IgD-negative memory B cell (primary cell): ENCODE measurements around the gene TDRD12. TPM values are rescaled to one million over a fixed set of nuclear protein-coding genes. Genes with fewer than 3 reads are reported as not detected.
A peak's percentile ranks its signal among the peaks of the same experiment; 100 is the strongest.

Source experiments
- H3K27ac Mint-ChIP-seq, 3 donors: one replicate each; pipeline ENCODE4 v1.8.0; 2020 to 2022; ENCODE audit warnings: mild to moderate bottlenecking in 3 of 3, mixed read lengths in 3 of 3, moderate library complexity in 1 of 3
- H3K27me3 Mint-ChIP-seq: one replicate; pipeline ENCODE4 v1.8.0; 2021; ENCODE audit warnings: mixed read lengths
- H3K36me3 Mint-ChIP-seq: one replicate; pipeline ENCODE4 v1.8.0; 2020; ENCODE audit warnings: mild to moderate bottlenecking, mixed read lengths
- H3K4me1 Mint-ChIP-seq, 3 donors: one replicate each; pipeline ENCODE4 v1.8.0; 2020 to 2022; ENCODE audit warnings: mixed read lengths in 3 of 3, mild to moderate bottlenecking in 1 of 3
- H3K4me3 Mint-ChIP-seq, 4 donors: one replicate each; pipeline ENCODE4 v1.8.0; 2020 to 2022; ENCODE audit warnings: mild to moderate bottlenecking in 4 of 4, mixed read lengths in 4 of 4, moderate library complexity in 3 of 4
- H3K9me3 Mint-ChIP-seq, 3 donors: one replicate each; pipeline ENCODE4 v1.8.0; 2020 to 2021; ENCODE audit warnings: mixed read lengths in 3 of 3, mild to moderate bottlenecking in 1 of 3
- polyA plus RNA-seq: library from polyadenylated mRNA; unstranded; fragments of 300-500 nt; fragmentation: Illumina TruSeq; gene quantifications from one replicate; pipeline ENCODE4 v1.2.3, GENCODE V29; 2021

TDRD12 gene
- polyA plus RNA-seq, 1 donor from 2014 or later, result not detected

DNA sequence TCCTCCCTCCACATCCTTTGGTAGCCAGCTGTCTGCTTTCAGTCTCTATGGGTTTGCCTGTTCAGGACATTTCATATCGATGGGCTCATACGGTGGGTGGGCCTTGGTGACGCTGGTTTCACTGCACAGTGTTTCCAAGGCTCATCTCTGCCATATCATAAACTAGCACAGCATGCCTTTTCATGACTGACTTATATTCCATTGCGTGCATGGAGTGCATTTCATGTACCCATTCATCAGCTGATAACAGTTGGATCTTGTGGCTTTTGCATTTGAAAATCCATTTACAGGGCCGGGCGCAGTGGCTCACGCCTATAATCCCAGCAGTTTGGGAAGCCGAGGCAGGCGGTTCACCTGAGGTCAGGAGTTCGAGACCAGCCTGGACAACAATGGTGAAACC lies 69.9 kb downstream of the TDRD12 start:
- peaks cover 5% of the 10 kb centered on the region for H3K36me3 Mint-ChIP-seq
- no peak overlapping the region for H3K27ac Mint-ChIP-seq
- no peaks in the 10 kb centered on the region for H3K9me3 Mint-ChIP-seq
- no peak overlapping the region for H3K4me3 Mint-ChIP-seq
- H3K4me1 Mint-ChIP-seq, result no peaks in the 10 kb centered on the region
- H3K27me3 Mint-ChIP-seq, result peaks cover 8% of the 10 kb centered on the region

DNA sequence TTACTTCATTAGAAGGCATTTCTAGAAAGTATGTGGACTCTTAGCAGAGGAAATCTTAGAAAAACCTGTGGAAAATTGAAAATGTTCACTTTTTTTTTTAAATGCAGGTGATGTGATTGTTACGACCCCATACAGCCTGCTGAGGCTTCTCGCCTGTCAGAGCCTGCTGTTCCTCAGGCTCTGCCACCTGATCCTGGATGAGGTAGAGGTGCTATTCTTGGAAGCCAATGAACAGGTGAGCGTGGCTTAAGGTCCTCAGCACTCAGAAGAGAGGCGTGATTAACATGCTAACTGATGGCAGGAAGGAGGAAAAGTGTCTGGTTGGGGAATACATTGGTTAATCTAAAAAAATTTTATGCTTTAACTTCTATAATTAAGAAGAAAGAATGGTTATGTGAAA lies 78.6 kb downstream of the TDRD12 start:
- Mint-ChIP-seq H3K27ac (no peak overlapping the region), H3K4me3 (no peak overlapping the region), H3K27me3 (peaks cover 4% of the 10 kb centered on the region), H3K36me3 (no peaks in the 10 kb centered on the region), H3K9me3 (no peaks in the 10 kb centered on the region), H3K4me1 (no peaks in the 10 kb centered on the region)

DNA sequence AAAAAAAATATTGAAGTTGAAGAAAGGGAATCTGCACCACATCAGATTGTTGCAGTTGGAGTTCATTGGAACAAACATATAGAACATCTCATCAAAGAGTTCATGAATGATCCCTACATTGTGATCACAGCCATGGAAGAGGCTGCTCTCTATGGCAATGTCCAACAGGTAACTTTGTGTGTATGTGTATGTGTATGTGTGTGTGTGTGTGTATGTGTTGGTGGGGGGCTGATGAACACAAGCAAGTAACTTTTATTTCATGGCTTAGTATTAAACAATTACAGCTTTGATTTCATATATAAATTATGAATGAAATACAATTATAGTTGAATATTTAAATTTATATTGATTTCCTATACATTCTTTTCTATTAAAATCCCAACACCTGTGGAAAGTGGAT lies 80.6 kb downstream of the TDRD12 start:
- Mint-ChIP-seq H3K27me3 (peaks cover 6% of the 10 kb centered on the region), H3K9me3 (no peaks in the 10 kb centered on the region), H3K36me3 (no peaks in the 10 kb centered on the region), H3K4me3 (no peak overlapping the region), H3K4me1 (no peaks in the 10 kb centered on the region), H3K27ac (no peak overlapping the region)

DNA sequence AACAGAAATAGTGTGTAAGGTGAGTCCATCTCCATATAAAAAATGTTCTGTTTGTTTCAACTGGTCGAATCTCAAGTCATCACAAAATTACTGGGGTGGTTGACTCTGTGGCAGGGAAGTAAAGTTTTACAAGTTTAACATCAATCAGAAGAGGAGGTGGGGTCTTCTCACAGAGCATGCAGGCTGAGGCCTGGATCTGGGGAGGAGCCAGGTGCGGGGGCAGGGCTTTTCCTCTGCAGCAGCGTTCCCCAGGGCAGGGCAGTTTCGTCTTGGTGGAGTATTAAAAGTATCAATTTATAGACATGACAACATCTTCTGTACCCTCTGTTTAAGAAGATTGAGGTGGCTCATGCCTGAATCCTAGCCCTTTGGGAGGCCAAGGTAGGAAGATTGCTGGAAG lies 81.2 kb downstream of the TDRD12 start:
- H3K27ac Mint-ChIP-seq, result no peak overlapping the region
- no peaks in the 10 kb centered on the region for H3K9me3 Mint-ChIP-seq
- no peaks in the 10 kb centered on the region for H3K36me3 Mint-ChIP-seq
- H3K27me3 Mint-ChIP-seq, result peaks cover 4% of the 10 kb centered on the region
- no peak overlapping the region for H3K4me3 Mint-ChIP-seq
- H3K4me1 Mint-ChIP-seq, result no peaks in the 10 kb centered on the region

DNA sequence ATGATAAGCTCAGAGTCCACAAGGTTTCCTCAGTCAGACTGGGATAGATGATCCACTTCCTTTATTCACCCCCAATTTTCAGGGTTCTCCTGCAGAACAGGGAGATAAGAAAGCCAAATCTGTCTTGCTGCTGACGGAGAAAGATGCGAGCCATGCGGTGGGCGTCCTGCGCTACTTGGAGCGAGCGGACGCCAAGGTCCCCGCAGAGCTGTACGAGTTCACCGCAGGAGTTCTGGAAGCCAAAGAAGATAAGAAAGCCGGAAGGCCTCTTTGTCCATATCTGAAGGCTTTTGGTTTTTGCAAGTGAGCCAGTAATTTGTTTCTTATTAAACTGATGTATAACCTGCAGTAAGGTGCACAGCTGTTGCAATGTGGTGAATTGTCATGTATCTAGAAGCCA lies 83.3 kb downstream of the TDRD12 start:
- no peaks in the 10 kb centered on the region for H3K36me3 Mint-ChIP-seq

DNA sequence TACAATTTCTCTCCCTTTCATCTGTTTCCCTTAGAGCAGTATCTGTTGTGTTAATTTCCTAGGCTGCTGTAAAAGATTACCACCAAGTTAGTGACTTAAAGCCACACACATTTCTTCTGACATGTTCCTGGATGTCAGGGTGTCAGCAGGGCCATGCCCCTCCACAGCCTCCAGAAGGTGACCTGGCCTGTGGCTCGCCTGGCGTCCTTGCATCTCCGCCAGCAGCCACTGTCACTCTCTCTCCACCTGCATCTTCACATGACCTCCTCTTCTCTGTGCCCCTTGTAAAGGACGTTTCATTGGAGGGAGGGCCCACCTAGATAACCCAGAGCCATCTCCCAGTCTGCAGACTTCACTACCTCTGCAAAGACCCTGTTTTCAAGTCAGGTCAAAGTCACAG lies 88.7 kb downstream of the TDRD12 start:
- Mint-ChIP-seq H3K36me3 (no peaks in the 10 kb centered on the region), H3K27ac (no peak overlapping the region), H3K4me3 (no peak overlapping the region), H3K4me1 (no peaks in the 10 kb centered on the region), H3K9me3 (no peaks in the 10 kb centered on the region), H3K27me3 (peaks cover 12% of the 10 kb centered on the region)

More for the DNA sequence above, 83.3 kb downstream of the TDRD12 start:
- Mint-ChIP-seq H3K4me1 (no peaks in the 10 kb centered on the region), H3K27me3 (peaks cover 2% of the 10 kb centered on the region), H3K4me3 (no peak overlapping the region), H3K27ac (no peak overlapping the region), H3K9me3 (no peaks in the 10 kb centered on the region)

DNA sequence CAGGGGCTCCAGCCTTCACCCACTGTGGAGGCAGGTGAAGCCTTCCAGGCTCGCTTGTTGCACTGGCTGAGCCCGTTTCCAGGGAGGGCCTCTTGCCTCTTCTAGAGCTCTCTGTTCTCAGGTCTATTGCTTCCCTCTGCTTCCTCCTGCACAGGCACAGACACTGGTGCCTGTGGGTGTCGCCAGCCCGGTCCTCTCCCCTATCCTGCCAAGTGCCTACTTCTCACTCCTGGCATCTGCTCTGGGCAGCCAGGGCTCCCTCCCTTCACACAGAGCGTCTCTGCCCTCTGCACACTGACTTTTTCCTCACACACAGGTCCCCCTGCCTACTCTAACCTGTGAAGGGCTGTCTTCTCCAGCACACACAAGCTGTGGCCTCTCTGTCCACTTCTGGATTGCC lies 89.7 kb downstream of the TDRD12 start:
- peaks cover 9% of the 10 kb centered on the region for H3K27me3 Mint-ChIP-seq
- peak overlapping the region in 1 of 4 donors; percentile 28 for H3K4me3 Mint-ChIP-seq
- H3K36me3 Mint-ChIP-seq, result no peaks in the 10 kb centered on the region
- H3K4me1 Mint-ChIP-seq, result peaks cover 0 to under 1% (median 0%) of the 10 kb centered on the region in 3 donors
- peak overlapping the region in 1 of 3 donors; percentile 8 for H3K27ac Mint-ChIP-seq
- no peaks in the 10 kb centered on the region for H3K9me3 Mint-ChIP-seq

DNA sequence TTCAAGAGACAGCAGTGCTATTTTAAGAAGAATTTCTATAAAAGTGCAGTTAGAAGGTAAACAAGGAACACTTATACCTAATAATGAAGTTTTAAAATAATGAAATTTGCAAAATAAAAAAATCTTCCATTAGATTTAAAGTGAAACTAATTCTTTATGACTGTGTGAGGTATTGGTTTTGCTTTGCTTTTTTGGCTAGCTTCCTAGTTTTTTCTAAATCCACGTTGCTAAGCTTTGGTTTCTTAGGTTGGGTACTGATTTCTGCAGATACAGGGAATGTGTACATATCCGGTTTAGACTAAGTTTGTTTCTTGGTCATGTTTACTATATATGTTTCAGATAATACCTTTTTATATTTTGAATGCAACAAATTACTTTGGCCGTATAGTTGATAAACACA lies 90.2 kb downstream of the TDRD12 start:
- no peak overlapping the region for H3K4me3 Mint-ChIP-seq
- peaks cover 9% of the 10 kb centered on the region for H3K27me3 Mint-ChIP-seq
- no peaks in the 10 kb centered on the region for H3K9me3 Mint-ChIP-seq
- H3K36me3 Mint-ChIP-seq, result no peaks in the 10 kb centered on the region
- H3K4me1 Mint-ChIP-seq, result peaks cover 0 to 2% (median 0%) of the 10 kb centered on the region in 3 donors
- no peak overlapping the region for H3K27ac Mint-ChIP-seq

DNA sequence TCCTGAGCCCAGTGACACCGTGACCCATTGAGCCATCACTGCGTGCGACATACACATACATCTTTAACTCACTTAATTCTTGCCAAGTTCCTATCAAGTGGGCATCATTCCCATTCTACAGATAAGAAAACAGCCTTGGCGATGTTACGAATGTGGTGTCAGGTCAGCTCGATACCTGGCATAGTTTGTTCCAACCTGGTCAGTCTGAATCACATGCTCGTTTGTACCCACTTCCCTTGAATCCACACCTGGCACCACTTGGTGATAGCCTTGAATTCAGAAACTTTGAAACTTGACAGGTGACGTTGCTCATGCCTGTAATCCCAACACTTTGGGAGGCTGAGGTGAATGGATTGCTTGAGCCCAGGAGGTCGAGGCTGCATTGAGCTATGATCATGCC lies 90.9 kb downstream of the TDRD12 start:
- peaks cover 0 to 2% (median 0%) of the 10 kb centered on the region in 3 donors for H3K4me1 Mint-ChIP-seq
- H3K27ac Mint-ChIP-seq, result no peak overlapping the region
- H3K36me3 Mint-ChIP-seq, result no peaks in the 10 kb centered on the region
- H3K27me3 Mint-ChIP-seq, result peaks cover 9% of the 10 kb centered on the region
- no peaks in the 10 kb centered on the region for H3K9me3 Mint-ChIP-seq
- no peak overlapping the region for H3K4me3 Mint-ChIP-seq

DNA sequence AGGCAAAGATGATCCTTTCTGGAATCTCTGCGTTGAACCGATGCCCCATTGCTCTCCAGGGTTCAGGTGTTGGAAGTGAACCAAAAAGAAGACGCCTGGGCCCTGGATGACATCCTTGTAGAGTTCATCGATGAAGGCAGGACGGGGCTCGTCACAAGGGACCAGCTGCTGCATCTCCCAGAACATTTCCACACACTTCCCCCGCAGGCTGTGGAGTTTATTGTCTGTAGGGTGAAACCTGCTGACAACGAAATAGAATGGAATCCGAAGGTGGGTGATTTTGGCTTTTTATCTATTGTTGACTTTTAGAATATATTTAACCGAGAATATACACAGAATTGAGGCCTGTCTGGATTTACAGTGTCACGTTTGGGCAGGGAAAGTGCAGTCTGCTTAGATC lies 91.6 kb downstream of the TDRD12 start:
- Mint-ChIP-seq H3K27ac (no peak overlapping the region), H3K27me3 (peaks cover 9% of the 10 kb centered on the region), H3K9me3 (no peaks in the 10 kb centered on the region), H3K4me3 (no peak overlapping the region), H3K36me3 (no peaks in the 10 kb centered on the region), H3K4me1 (peaks cover 0 to 2% (median 0%) of the 10 kb centered on the region in 3 donors)

DNA sequence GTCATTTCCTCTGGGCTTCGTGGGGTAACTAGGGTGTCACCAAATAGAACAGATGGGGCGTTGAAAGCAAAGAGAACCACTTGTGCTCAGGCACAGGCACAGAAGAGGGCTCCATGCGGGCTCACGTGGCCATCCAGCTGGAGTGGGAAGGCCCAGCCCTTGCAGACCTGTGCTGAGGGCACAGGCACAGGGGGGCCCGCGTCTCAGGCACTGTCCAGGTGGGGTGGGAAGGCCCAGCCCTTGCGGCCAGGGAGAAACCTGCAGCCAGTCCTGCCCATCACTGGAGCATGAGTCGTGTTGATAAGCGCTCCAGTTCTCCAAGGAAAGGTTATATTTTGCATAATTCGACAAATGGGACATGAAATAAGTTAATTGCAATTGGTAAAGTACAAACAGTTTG lies 92.5 kb downstream of the TDRD12 start:
- Mint-ChIP-seq H3K27ac (no peak overlapping the region), H3K27me3 (peaks cover 9% of the 10 kb centered on the region), H3K9me3 (no peaks in the 10 kb centered on the region), H3K4me3 (no peak overlapping the region), H3K4me1 (peaks cover 0 to 2% (median 2%) of the 10 kb centered on the region in 3 donors), H3K36me3 (no peaks in the 10 kb centered on the region)

DNA sequence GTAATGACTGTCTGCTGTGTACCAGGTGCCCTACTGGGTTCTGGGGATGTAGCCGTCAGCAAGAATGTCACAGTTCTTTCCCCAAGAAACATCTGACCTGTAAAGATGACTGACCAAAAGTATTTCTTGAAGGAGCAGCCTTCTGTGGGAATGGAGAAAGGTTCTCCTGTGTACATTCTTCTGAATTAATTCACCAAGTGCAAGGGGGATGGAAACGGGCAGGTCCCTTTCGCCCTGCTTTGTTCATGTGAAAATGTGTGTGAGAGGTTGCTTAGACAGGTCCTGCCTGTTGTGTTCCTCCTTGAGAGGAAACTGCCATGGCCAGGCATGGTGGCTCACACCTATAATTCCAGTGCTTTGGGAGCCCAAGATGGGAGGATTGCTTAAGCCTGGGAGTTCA lies 93.0 kb downstream of the TDRD12 start:
- Mint-ChIP-seq H3K4me1 (peaks cover 0 to 2% (median 2%) of the 10 kb centered on the region in 3 donors), H3K36me3 (no peaks in the 10 kb centered on the region), H3K27ac (no peak overlapping the region), H3K4me3 (no peak overlapping the region), H3K9me3 (no peaks in the 10 kb centered on the region), H3K27me3 (peaks cover 9% of the 10 kb centered on the region)

DNA sequence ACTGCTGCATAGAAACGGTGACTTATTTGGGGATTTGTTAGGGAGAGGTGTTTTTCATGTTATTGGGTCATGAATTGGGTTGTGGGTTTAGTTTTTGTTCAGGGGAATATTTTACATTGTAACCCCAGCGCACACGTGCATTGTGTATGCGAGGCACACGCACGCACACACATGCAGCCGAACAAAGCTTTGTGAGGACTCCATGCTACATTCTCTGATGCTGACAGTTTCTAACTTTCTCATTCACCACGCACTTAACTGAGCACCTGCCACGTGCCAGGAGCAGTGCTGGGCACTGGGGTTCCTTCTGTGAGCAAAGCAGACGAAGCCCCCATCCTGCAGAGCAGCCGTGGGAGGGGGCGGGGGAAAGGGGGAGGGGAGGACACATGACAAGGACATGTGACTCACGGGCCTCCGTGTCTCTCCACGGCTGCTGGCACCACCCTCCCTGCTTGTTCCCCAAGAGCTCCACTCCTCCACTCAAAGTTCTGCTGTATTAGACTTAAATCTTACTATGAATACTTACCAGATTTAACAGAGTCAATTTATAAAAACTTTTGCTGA lies 94.4 kb downstream of the TDRD12 start:
- Mint-ChIP-seq H3K4me3 (no peak overlapping the region), H3K27me3 (peaks cover 14% of the 10 kb centered on the region), H3K27ac (no peak overlapping the region), H3K4me1 (peaks cover 0 to 2% (median 2%) of the 10 kb centered on the region in 3 donors), H3K9me3 (no peaks in the 10 kb centered on the region), H3K36me3 (no peaks in the 10 kb centered on the region)

DNA sequence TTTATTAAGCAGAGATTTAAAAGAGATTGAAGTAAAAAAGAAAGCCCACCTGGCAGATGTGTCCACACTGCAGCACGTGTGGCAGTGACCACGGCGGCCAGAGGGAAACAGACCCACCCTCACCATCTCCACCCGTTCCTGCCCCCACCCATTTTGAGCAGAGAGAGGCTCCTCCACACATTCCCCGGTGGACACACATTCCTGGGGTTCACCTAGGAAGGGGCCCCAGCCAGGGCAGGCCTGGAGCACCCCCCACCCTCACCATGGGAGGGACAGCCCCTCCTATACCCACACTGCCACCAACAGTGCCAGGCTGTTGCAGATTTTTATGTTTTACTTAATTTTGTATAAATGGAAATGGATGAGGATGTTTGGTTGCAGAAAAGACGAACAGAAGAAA lies 95.1 kb downstream of the TDRD12 start:
- no peak overlapping the region for H3K4me3 Mint-ChIP-seq
- no peaks in the 10 kb centered on the region for H3K9me3 Mint-ChIP-seq
- H3K36me3 Mint-ChIP-seq, result no peaks in the 10 kb centered on the region
- H3K27ac Mint-ChIP-seq, result no peak overlapping the region
- H3K27me3 Mint-ChIP-seq, result peaks cover 14% of the 10 kb centered on the region
- H3K4me1 Mint-ChIP-seq, result peaks cover 0 to 4% (median 2%) of the 10 kb centered on the region in 3 donors

DNA sequence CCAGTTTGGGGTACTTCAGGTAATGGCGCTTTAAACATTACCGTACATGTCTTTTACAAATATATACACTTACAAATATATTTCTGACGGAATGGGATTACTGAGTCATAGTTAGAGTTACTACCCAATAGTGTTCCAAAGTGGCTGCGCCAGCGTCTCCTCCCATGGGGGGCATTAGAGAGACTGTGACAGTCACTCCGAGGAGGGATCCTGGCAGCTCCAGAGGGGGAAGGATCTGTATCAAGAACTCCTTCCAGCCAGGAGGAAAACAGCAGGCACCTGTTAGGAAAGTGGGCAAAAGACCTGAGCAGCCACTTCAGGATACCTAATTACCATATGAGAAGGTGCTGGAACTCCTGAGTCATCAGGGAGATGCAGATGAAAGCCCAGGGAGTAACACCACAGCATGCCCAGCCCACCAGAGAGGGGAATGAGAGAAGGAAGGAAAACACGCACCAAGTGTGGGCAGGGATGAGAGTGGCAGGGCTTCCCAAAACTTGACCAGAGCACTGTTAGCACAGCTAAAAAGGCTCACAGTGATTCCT lies 97.1 kb downstream of the TDRD12 start:
- no peaks in the 10 kb centered on the region for H3K9me3 Mint-ChIP-seq
- peaks cover 11% of the 10 kb centered on the region for H3K27me3 Mint-ChIP-seq
- no peaks in the 10 kb centered on the region for H3K36me3 Mint-ChIP-seq
- H3K27ac Mint-ChIP-seq, result peak overlapping the region in 1 of 3 donors; percentile 47
- no peak overlapping the region for H3K4me3 Mint-ChIP-seq
- peaks cover 0 to 4% (median 2%) of the 10 kb centered on the region in 3 donors for H3K4me1 Mint-ChIP-seq
